ENCODE measurements around the gene MYO15B.

Gene MYO15B

GRCh38 chr17:75638893-75639292 is 51.3 kb downstream of the MYO15B start:
- TF ChIP-seq, protein P1, sequence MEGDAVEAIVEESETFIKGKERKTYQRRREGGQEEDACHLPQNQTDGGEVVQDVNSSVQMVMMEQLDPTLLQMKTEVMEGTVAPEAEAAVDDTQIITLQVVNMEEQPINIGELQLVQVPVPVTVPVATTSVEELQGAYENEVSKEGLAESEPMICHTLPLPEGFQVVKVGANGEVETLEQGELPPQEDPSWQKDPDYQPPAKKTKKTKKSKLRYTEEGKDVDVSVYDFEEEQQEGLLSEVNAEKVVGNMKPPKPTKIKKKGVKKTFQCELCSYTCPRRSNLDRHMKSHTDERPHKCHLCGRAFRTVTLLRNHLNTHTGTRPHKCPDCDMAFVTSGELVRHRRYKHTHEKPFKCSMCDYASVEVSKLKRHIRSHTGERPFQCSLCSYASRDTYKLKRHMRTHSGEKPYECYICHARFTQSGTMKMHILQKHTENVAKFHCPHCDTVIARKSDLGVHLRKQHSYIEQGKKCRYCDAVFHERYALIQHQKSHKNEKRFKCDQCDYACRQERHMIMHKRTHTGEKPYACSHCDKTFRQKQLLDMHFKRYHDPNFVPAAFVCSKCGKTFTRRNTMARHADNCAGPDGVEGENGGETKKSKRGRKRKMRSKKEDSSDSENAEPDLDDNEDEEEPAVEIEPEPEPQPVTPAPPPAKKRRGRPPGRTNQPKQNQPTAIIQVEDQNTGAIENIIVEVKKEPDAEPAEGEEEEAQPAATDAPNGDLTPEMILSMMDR (IDR thresholded peaks at IDR 0.05; ENCODE audit: insufficient read depth, low read depth, low read length, missing control alignments), result no peak
- DNase-seq (ENCODE audit: low read depth), result no peak

DNA sequence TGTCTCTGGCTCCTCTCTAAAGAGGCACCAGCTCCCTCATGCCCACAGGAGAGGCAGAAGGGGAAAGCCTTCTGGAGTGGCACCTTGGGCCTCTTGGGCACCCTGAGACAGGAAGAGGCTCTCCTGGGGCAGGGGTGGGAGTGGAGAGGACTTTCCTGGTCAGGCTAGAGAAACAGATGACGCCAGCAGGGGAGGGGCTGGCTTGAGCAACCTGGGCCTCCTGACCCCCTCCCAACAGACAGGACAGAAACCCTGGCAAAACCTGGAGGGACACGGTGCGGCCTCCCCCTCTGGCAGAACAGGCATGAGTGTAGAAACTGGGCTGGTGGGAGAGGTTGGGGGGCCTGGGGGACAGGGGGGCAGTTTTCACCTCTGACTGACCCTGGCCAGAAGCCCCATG is 51.7 kb downstream of the MYO15B start:
- H3K4me3 ChIP-seq (ENCODE audit: low read depth, low read length), result no peak overlapping the region
- no peak for DNase-seq (ENCODE audit: low read depth)
- TF ChIP-seq, protein P1 (IDR thresholded peaks at IDR 0.05; ENCODE audit: insufficient read depth, low read depth, low read length, missing control alignments), result no peak

More at GRCh38 chr17:75638893-75639292, 51.3 kb downstream of the MYO15B start:
- H3K4me3 ChIP-seq (ENCODE audit: low read depth, low read length), result no peak overlapping the region

- H3K4me3 ChIP-seq (ENCODE audit: low read depth, low read length), result no peak overlapping the region
- DNase-seq (ENCODE audit: low read depth), result no peak
- TF ChIP-seq, protein P1 (IDR thresholded peaks at IDR 0.05; ENCODE audit: insufficient read depth, low read depth, low read length, missing control alignments), result no peak
Measured at GRCh38 chr17:75639771-75640555, 52.4 kb downstream of the MYO15B start.

- TF ChIP-seq, protein P1 (IDR thresholded peaks at IDR 0.05; ENCODE audit: insufficient read depth, low read depth, low read length, missing control alignments), result no peak
- H3K4me3 ChIP-seq (ENCODE audit: low read depth, low read length), result no peak overlapping the region
- DNase-seq (ENCODE audit: low read depth), result no peak
Measured at GRCh38 chr17:75640556-75641119, 53.0 kb downstream of the MYO15B start.

GRCh38 chr17:75641343-75641742 is 53.7 kb downstream of the MYO15B start:
- TF ChIP-seq, protein P1 (IDR thresholded peaks at IDR 0.05; ENCODE audit: insufficient read depth, low read depth, low read length, missing control alignments), result no peak
- H3K4me3 ChIP-seq (ENCODE audit: low read depth, low read length), result no peak overlapping the region
- no peak for DNase-seq (ENCODE audit: low read depth)

DNA sequence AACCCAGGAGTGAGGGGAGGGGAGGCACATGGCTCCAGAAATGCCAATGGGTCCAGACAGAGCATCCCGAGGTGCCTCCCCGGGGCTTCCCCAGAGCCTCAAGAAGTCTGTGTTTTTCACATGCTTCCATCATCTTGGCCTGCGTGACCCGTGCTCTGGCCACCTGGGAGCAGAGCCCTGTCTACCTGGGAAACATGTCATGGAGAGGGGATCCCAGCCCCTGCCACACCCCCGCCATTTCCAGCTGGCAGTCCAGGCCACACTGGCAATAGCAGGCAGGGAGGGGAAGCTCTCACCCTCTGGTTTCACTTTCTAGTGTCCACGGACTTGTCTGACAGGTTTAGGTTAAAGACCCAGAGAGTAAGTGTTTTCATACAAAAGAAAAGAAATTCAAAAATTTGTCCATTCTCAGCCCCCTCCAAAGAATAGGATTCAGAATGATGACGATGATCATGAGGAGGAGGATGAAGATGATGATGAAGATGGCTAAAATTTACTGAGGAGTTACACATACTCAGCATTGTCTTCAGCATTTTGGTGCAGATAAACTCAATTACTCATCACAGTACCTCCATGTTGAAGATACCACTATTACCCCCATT is 54.7 kb downstream of the MYO15B start:
- TF ChIP-seq, protein P1 (IDR thresholded peaks at IDR 0.05; ENCODE audit: insufficient read depth, low read depth, low read length, missing control alignments), result no peak
- no peak overlapping the region for H3K4me3 ChIP-seq (ENCODE audit: low read depth, low read length)
- DNase-seq (ENCODE audit: low read depth), result no peak
